Fibroblast of skin of scalp (primary cell): ENCODE results near the gene PTMS. TPM values are rescaled to one million over a fixed set of nuclear protein-coding genes. Genes with fewer than 3 reads are reported as not detected.
"Not testable (repeated sequence)": the region's sequence is repeated elsewhere in the genome, so short reads cannot be mapped to it uniquely, and the experiment has no call there.

Source experiments
- DNase-seq: peaks from one replicate; pipeline ENCODE4 v3.0.0-alpha.2; 2013
- polyA plus RNA-seq, 2 experiments: library from polyadenylated mRNA; unstranded; fragments of 120-200 nt; gene quantifications; one replicate each; pipeline ENCODE4 v1.2.1, GENCODE V29; 2013; ENCODE audit not compliant: insufficient read length in 2 of 2

Gene PTMS
- 947 TPM for polyA plus RNA-seq (2013, experiment 1 of 2; ENCODE audit: insufficient read length)
- 1,161 TPM for polyA plus RNA-seq (2013, experiment 2 of 2; ENCODE audit: insufficient read length)

- DNase-seq: peak; percentile 96
These were observed at the start of gene PTMS for GRCh38 chr12:6765634-6766581. PTMS (plus strand) TSS chr12:6766363; CDS start chr12:6766706, 343 bp downstream.

- no peak for DNase-seq
These were observed 49.2 kb upstream of the PTMS start for GRCh38 chr12:6716874-6717437.

GRCh38 chr12:6722863-6723262 lies 43.3 kb upstream of the PTMS start:
- no peak for DNase-seq

- DNase-seq: peak; percentile 99
These were observed 42.4 kb upstream of the PTMS start, which contains the start of gene COPS7A for GRCh38 chr12:6723607-6724408. COPS7A (plus strand) TSS chr12:6724046; CDS start chr12:6724657, 611 bp downstream.

GRCh38 chr12:6724409-6724797 lies 41.8 kb upstream of the PTMS start:
- peak; percentile 15 for DNase-seq

- no peak for DNase-seq
These were observed 40.8 kb upstream of the PTMS start for GRCh38 chr12:6725350-6725749.

GRCh38 chr12:6729186-6729585 lies 37.0 kb upstream of the PTMS start:
- DNase-seq: no peak

GRCh38 chr12:6730169-6730568 lies 36.0 kb upstream of the PTMS start:
- no peak for DNase-seq

- DNase-seq: no peak
These were observed 31.4 kb upstream of the PTMS start for GRCh38 chr12:6734506-6735387.

- DNase-seq: peak; percentile 81
These were observed 30.5 kb upstream of the PTMS start for GRCh38 chr12:6735448-6736191.

- no peak for DNase-seq
These were observed 29.4 kb upstream of the PTMS start for GRCh38 chr12:6736754-6737153.

- not testable (repeated sequence) for DNase-seq
These were observed 24.1 kb upstream of the PTMS start for GRCh38 chr12:6742080-6742479.

GRCh38 chr12:6742834-6743233 lies 23.3 kb upstream of the PTMS start:
- no peak for DNase-seq

- DNase-seq: not testable (repeated sequence)
These were observed 22.9 kb upstream of the PTMS start for GRCh38 chr12:6743300-6743699.

GRCh38 chr12:6745741-6746525 lies 20.2 kb upstream of the PTMS start:
- DNase-seq: no peak

GRCh38 chr12:6747216-6747615 lies 18.9 kb upstream of the PTMS start:
- DNase-seq: no peak

- no peak for DNase-seq
These were observed 17.4 kb upstream of the PTMS start for GRCh38 chr12:6748761-6749160.

- DNase-seq: no peak
These were observed 15.7 kb upstream of the PTMS start for GRCh38 chr12:6750506-6750905.

- DNase-seq: no peak
These were observed 14.4 kb upstream of the PTMS start for GRCh38 chr12:6751767-6752166.
